HepG2 (cell line): ENCODE results near the gene PKLR. TPM values are rescaled to one million over a fixed set of nuclear protein-coding genes. Genes with fewer than 3 reads are reported as not detected.

Experiments used
- AHR ChIP-seq: IDR thresholded peaks from 2 replicates; pipeline ENCODE4 v1.6.1; 2018; ENCODE audit warnings: missing genetic modification reagents, missing compliant biosample characterization
- DZIP1 ChIP-seq: sonication (generic); formaldehyde crosslinking; IDR thresholded peaks from 2 replicates; pipeline ENCODE4 v1.5.0; 2020; ENCODE audit warnings: mild to moderate bottlenecking, missing genetic modification reagents
- GZF1 ChIP-seq: sonication (generic); formaldehyde crosslinking; IDR thresholded peaks from 2 replicates; pipeline ENCODE4 v1.5.1; 2020; ENCODE audit warnings: mild to moderate bottlenecking, missing genetic modification reagents
- HIVEP1 ChIP-seq: sonication (generic); formaldehyde crosslinking; IDR thresholded peaks from 2 replicates; pipeline ENCODE4 v1.4.0; 2020; ENCODE audit warnings: mild to moderate bottlenecking, missing genetic modification reagents
- HNF1B ChIP-seq: sonication (generic); formaldehyde crosslinking; IDR thresholded peaks from 2 replicates; pipeline ENCODE4 v1.5.1; 2020; ENCODE audit warnings: mild to moderate bottlenecking, moderate library complexity, missing genetic modification reagents
- IRX3 ChIP-seq: sonication (generic); formaldehyde crosslinking; IDR thresholded peaks from 2 replicates; pipeline ENCODE4 v1.8.1; 2023; ENCODE audit warnings: mild to moderate bottlenecking, low read depth, missing genetic modification reagents, borderline replicate concordance
- JARID2 ChIP-seq: sonication (generic); formaldehyde crosslinking; IDR thresholded peaks from 2 replicates; pipeline ENCODE4 v1.8.1; 2023; ENCODE audit warnings: missing genetic modification reagents, inconsistent platforms; ENCODE audit not compliant: insufficient replicate concordance
- NPAS2 ChIP-seq: sonication (generic); formaldehyde crosslinking; IDR thresholded peaks from 2 replicates; pipeline ENCODE4 v1.8.0; 2022; ENCODE audit warnings: mild to moderate bottlenecking, missing genetic modification reagents, borderline replicate concordance
- PRDM10 ChIP-seq: sonication (generic); formaldehyde crosslinking; IDR thresholded peaks from 2 replicates; pipeline ENCODE4 v1.4.0; 2020; ENCODE audit warnings: low read depth, missing genetic modification reagents
- PREB ChIP-seq: sonication (generic); formaldehyde crosslinking; IDR thresholded peaks from 2 replicates; pipeline ENCODE4 v1.4.0; 2020; ENCODE audit warnings: missing genetic modification reagents
- TEAD3 ChIP-seq: optimal IDR thresholded peaks from 2 replicates; pipeline ENCODE3; 2016; ENCODE audit warnings: borderline replicate concordance
- XRCC5 ChIP-seq: fragments of 200-400 bp; formaldehyde crosslinking; optimal IDR thresholded peaks from 2 replicates; pipeline ENCODE3; 2017; ENCODE audit warnings: mild to moderate bottlenecking, low read length
- ZBTB25 ChIP-seq: IDR thresholded peaks from 2 replicates; pipeline ENCODE4 v1.6.1; 2018; ENCODE audit warnings: missing genetic modification reagents
- ZNF143 ChIP-seq: sonication (generic); formaldehyde crosslinking; IDR thresholded peaks from 2 replicates; pipeline ENCODE4 v1.4.0; 2020; ENCODE audit warnings: missing genetic modification reagents
- ZNF292 ChIP-seq: sonication (generic); formaldehyde crosslinking; IDR thresholded peaks from 2 replicates; pipeline ENCODE4 v1.8.1; 2022; ENCODE audit warnings: mild to moderate bottlenecking, low read depth, missing genetic modification reagents, borderline replicate concordance
- ZNF331 ChIP-seq: sonication (generic); formaldehyde crosslinking; IDR thresholded peaks from 2 replicates; pipeline ENCODE4 v1.4.0; 2020; ENCODE audit warnings: missing genetic modification reagents
- ZNF335 ChIP-seq: sonication (generic); formaldehyde crosslinking; IDR thresholded peaks from 2 replicates; pipeline ENCODE4 v1.4.0; 2020; ENCODE audit warnings: missing genetic modification reagents
- ZNF776 ChIP-seq: sonication (generic); formaldehyde crosslinking; IDR thresholded peaks from 2 replicates; pipeline ENCODE4 v1.4.0; 2020; ENCODE audit warnings: mild to moderate bottlenecking, missing genetic modification reagents
- ZNF83 ChIP-seq: sonication (generic); formaldehyde crosslinking; IDR thresholded peaks from 2 replicates; pipeline ENCODE4 v1.4.0; 2020; ENCODE audit warnings: missing genetic modification reagents, mild to moderate bottlenecking, borderline replicate concordance
- polyA plus RNA-seq, 8 experiments: library from polyadenylated mRNA; depleted of rRNA in 3 of 8; stranded (reverse) in 7 of 8; unstranded in 1 of 8; fragments of >200 nt; fragmentation: Illumina TruSeq in 4 of 8; extraction: Trizol in 4 of 8; gene quantifications; 2 replicates each; pipeline versions ENCODE4 v1.2.1 to v1.2.3, GENCODE V29; 2011 to 2016; ENCODE audit warnings: low read depth in 4 of 8, missing spikeins in 1 of 8, mixed read lengths in 1 of 8; ENCODE audit not compliant: insufficient read depth in 1 of 8
- total RNA-seq, 5 experiments: library from RNA; depleted of rRNA; stranded (reverse); fragments of >200 nt; fragmentation: Illumina TruSeq; extraction: Trizol; gene quantifications; 2 replicates each; pipeline ENCODE4 v1.2.3, GENCODE V29; 2016; ENCODE audit warnings: low read depth in 1 of 5

PKLR gene
- total and polyA plus RNA-seq, 2 of the 13 experiments (the other 11 are each of a cell fraction or from before 2014, with no cell fraction given): 10.3 to 29.3 TPM

GRCh38 chr1:155255243-155256007, 45.8 kb downstream of the PKLR start, which contains the start of gene ENTREP3 (continued):
- TF ChIP-seq PRDM10 (CRISPR knock-in tag): 0 out of 2 replicates have a peak, but pooled peaks have one; percentile 59
- TF ChIP-seq HIVEP1 (CRISPR knock-in tag): no peak
- 0 out of 2 replicates have a peak, but pooled peaks have one; percentile 59 for TF ChIP-seq ZBTB25 (CRISPR knock-in tag)
- TF ChIP-seq HNF1B (CRISPR knock-in tag): peak; percentile 78
- no peak for TF ChIP-seq ZNF292
- TF ChIP-seq ZNF83 (CRISPR knock-in tag): no peak
- TF ChIP-seq AHR (CRISPR knock-in tag): 0 out of 2 replicates have a peak, but pooled peaks have one; percentile 60
- no peak for TF ChIP-seq ZNF335 (CRISPR knock-in tag)
- TF ChIP-seq PREB (CRISPR knock-in tag): no peak
- peak; percentile 56 for TF ChIP-seq XRCC5
- TF ChIP-seq ZNF331: peak; percentile 72; the same call in 1 of the 2 replicates
- TF ChIP-seq TEAD3 (CRISPR knock-in tag): peak; percentile 72
- peak; percentile 95 for TF ChIP-seq ZNF143
- TF ChIP-seq JARID2: no peak
- TF ChIP-seq DZIP1: no peak
- no peak for TF ChIP-seq GZF1 (CRISPR knock-in tag)
- no peak for TF ChIP-seq IRX3
- no peak for TF ChIP-seq NPAS2 (CRISPR knock-in tag)
- TF ChIP-seq ZNF776 (CRISPR knock-in tag): no peak
